IPS-20b (cell line): ENCODE data around the gene FBXO7.

ENCODE experiments used
- H3K27ac ChIP-seq: one replicate; pipeline ENCODE4 v1.5.1; 2013; ENCODE audit warnings: low read length
- H3K27me3 ChIP-seq: 2 replicates; pipeline ENCODE4 v1.6.1; 2013; ENCODE audit warnings: mild to moderate bottlenecking, low read length, inconsistent platforms; ENCODE audit not compliant: insufficient read depth
- H3K36me3 ChIP-seq: 2 replicates; pipeline ENCODE4 v1.6.1; 2013; ENCODE audit warnings: low read depth, mild to moderate bottlenecking, inconsistent platforms, low read length, moderate library complexity; ENCODE audit not compliant: insufficient read depth
- H3K4me1 ChIP-seq: 2 replicates; pipeline ENCODE4 v1.6.1; 2013; ENCODE audit warnings: mild to moderate bottlenecking, control low read depth, inconsistent platforms, low read length, moderate library complexity; ENCODE audit not compliant: insufficient read depth
- H3K4me3 ChIP-seq: 2 replicates; pipeline ENCODE4 v1.5.1; 2013; ENCODE audit warnings: mild to moderate bottlenecking, low read length, inconsistent platforms
- H3K9ac ChIP-seq: 2 replicates; pipeline ENCODE4 v1.6.1; 2013; ENCODE audit warnings: low read depth, mild to moderate bottlenecking, inconsistent platforms, low read length, moderate library complexity
- H3K9me3 ChIP-seq: 2 replicates; pipeline ENCODE4 v1.6.1; 2013; ENCODE audit warnings: mild to moderate bottlenecking, low read depth, low read length, inconsistent platforms; ENCODE audit not compliant: insufficient read depth

Gene FBXO7

DNA sequence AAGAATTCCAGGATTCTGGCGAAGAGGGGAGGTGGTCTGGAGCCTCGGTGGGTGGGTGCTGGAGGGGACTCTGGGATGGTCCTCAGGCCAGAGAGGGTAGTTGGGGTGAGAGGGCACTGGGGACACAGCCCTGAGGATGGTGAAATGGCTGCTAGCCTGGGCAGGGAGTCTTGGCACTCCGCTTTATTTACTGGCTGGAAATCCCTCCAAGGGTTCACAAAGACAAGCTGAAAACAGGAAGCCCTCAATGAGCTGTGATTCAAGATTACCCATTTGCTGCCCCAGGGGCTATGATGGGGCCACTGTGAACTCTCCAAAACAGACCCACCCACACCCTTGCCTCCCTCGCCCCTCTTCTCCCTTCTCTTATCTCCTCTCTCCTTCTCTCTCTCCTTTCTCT, 71.9 kb downstream of the FBXO7 start:
- Histone ChIP-seq H3K9ac (no peak overlapping the region), H3K27me3 (peaks cover 6% of the 10 kb centered on the region; the same call in 1 of the 2 replicates), H3K9me3 (no peaks in the 10 kb centered on the region), H3K36me3 (no peaks in the 10 kb centered on the region), H3K4me3 (no peak overlapping the region), H3K4me1 (no peaks in the 10 kb centered on the region), H3K27ac (no peak overlapping the region)

- Histone ChIP-seq H3K4me1 (no peaks in the 10 kb centered on the region), H3K4me3 (no peak overlapping the region), H3K36me3 (no peaks in the 10 kb centered on the region), H3K27ac (no peak overlapping the region), H3K9ac (no peak overlapping the region), H3K9me3 (no peaks in the 10 kb centered on the region), H3K27me3 (peaks cover 6% of the 10 kb centered on the region; the same call in 1 of the 2 replicates)
Observed at GRCh38 chr22:32546935-32547334, 72.3 kb downstream of the FBXO7 start.

- no peaks in the 10 kb centered on the region for H3K9me3 ChIP-seq
- H3K4me3 ChIP-seq, result no peak overlapping the region
- H3K27ac ChIP-seq, result no peak overlapping the region
- H3K9ac ChIP-seq, result no peak overlapping the region
- no peaks in the 10 kb centered on the region for H3K36me3 ChIP-seq
- H3K27me3 ChIP-seq, result peaks cover 6% of the 10 kb centered on the region; the same call in 1 of the 2 replicates
- no peaks in the 10 kb centered on the region for H3K4me1 ChIP-seq
Observed at GRCh38 chr22:32548039-32548438, 73.4 kb downstream of the FBXO7 start.
